CD4-positive, alpha-beta memory T cell (primary cell): Measurements from ENCODE around the gene IGFBP6. TPM values are rescaled to one million over a fixed set of nuclear protein-coding genes. Genes with fewer than 3 reads are reported as not detected.

Experiments used
- CTCF ChIA-PET: fragments of 350-600 bp; sonication (Branson Sonifier 250); formaldehyde crosslinking; loops from one replicate; lab custom pipeline; 2021; ENCODE audit warnings: inconsistent platforms; ENCODE audit not compliant: partially characterized antibody; lab: Charles Lee
- POLR2A ChIA-PET: fragments of 350-600 bp; sonication (Branson Sonifier 250); formaldehyde crosslinking; loops from one replicate; lab custom pipeline; 2021; ENCODE audit not compliant: partially characterized antibody; lab: Charles Lee
- DNase-seq, 5 donors: peaks; one replicate each; pipeline versions ENCODE4 v3.0.0 to v3.0.0-alpha.2; 2020 to 2022; ENCODE audit warnings: mixed read lengths in 1 of 5
- H3K27ac ChIP-seq: one replicate; pipeline ENCODE4 v1.7.0; 2013; ENCODE audit warnings: low read depth, low read length
- H3K27me3 ChIP-seq: 2 replicates; pipeline ENCODE4 v1.7.0; 2013; ENCODE audit warnings: mild to moderate bottlenecking, low read length, moderate library complexity; ENCODE audit not compliant: insufficient read depth
- H3K36me3 ChIP-seq: 2 replicates; pipeline ENCODE4 v1.7.0; 2013; ENCODE audit warnings: mild to moderate bottlenecking, low read length, moderate library complexity; ENCODE audit not compliant: insufficient read depth
- H3K4me1 ChIP-seq: 2 replicates; pipeline ENCODE4 v1.7.0; 2013; ENCODE audit warnings: mild to moderate bottlenecking, low read length, moderate library complexity; ENCODE audit not compliant: insufficient read depth
- H3K4me3 ChIP-seq, 2 donors: one replicate each; pipeline ENCODE4 v1.7.0; 2013; ENCODE audit warnings: low read length in 2 of 2, mild to moderate bottlenecking in 1 of 2
- H3K9me3 ChIP-seq, 2 donors: one replicate each; pipeline ENCODE4 v1.7.0; 2013; ENCODE audit warnings: low read length in 2 of 2, control low read depth in 1 of 2; ENCODE audit not compliant: control insufficient read depth in 1 of 2
- H3K27ac Mint-ChIP-seq, 7 donors: one replicate each; pipeline ENCODE4 v1.8.0; 2020 to 2021; ENCODE audit warnings: mixed read lengths in 7 of 7, mild to moderate bottlenecking in 6 of 7, inconsistent platforms in 3 of 7, moderate library complexity in 3 of 7
- H3K27me3 Mint-ChIP-seq, 2 donors: one replicate each; pipeline ENCODE4 v1.8.0; 2020 to 2021; ENCODE audit warnings: mixed read lengths in 2 of 2
- H3K36me3 Mint-ChIP-seq, 2 donors: one replicate each; pipeline ENCODE4 v1.8.0; 2020 to 2021; ENCODE audit warnings: mixed read lengths in 2 of 2, inconsistent platforms in 1 of 2, mild to moderate bottlenecking in 1 of 2
- H3K4me1 Mint-ChIP-seq, 4 donors: one replicate each; pipeline ENCODE4 v1.8.0; 2020 to 2021; ENCODE audit warnings: mixed read lengths in 4 of 4, mild to moderate bottlenecking in 1 of 4
- H3K4me3 Mint-ChIP-seq, 8 donors: one replicate each; pipeline ENCODE4 v1.8.0; 2020 to 2021; ENCODE audit warnings: mixed read lengths in 8 of 8, mild to moderate bottlenecking in 7 of 8, moderate library complexity in 6 of 8, inconsistent platforms in 3 of 8
- H3K9me3 Mint-ChIP-seq, 8 donors: one replicate each; pipeline ENCODE4 v1.8.0; 2020 to 2021; ENCODE audit warnings: mixed read lengths in 8 of 8, mild to moderate bottlenecking in 5 of 8, inconsistent platforms in 3 of 8, moderate library complexity in 1 of 8
- intact Hi-C: fragments of 100-400 bp; cut with micrococcal nuclease; formaldehyde crosslinking; loops from one replicate; pipeline ENCODE4 v1.15.1; 2023
- polyA plus RNA-seq, 2 donors: library from polyadenylated mRNA; unstranded; fragments of 300-500 nt; fragmentation: Illumina TruSeq; gene quantifications; one replicate each; pipeline ENCODE4 v1.2.3, GENCODE V29; 2021
- total RNA-seq, 2 experiments: library from RNA; stranded (reverse); gene quantifications; one replicate each; pipeline ENCODE4 v1.2.3, GENCODE V29; 2021

Gene IGFBP6
- total and polyA plus RNA-seq, 4 experiments from 2014 or later, result 0.53 to 1.5 (median 0.61) TPM; not detected in 1

GRCh38 chr12:53063708-53064612 is 33.5 kb upstream of the IGFBP6 start:
- POLR2A ChIA-PET, result interaction anchor here (1.4 to 5.1 kb wide), 4 partner anchors 8 to 35 kb away, joined by 5 to 36 read pairs (median 10); partner anchors contain the start of gene SPRYD3
- peaks cover 12 to 45% of the 10 kb centered on the region in 2 donors for H3K36me3 Mint-ChIP-seq

DNA sequence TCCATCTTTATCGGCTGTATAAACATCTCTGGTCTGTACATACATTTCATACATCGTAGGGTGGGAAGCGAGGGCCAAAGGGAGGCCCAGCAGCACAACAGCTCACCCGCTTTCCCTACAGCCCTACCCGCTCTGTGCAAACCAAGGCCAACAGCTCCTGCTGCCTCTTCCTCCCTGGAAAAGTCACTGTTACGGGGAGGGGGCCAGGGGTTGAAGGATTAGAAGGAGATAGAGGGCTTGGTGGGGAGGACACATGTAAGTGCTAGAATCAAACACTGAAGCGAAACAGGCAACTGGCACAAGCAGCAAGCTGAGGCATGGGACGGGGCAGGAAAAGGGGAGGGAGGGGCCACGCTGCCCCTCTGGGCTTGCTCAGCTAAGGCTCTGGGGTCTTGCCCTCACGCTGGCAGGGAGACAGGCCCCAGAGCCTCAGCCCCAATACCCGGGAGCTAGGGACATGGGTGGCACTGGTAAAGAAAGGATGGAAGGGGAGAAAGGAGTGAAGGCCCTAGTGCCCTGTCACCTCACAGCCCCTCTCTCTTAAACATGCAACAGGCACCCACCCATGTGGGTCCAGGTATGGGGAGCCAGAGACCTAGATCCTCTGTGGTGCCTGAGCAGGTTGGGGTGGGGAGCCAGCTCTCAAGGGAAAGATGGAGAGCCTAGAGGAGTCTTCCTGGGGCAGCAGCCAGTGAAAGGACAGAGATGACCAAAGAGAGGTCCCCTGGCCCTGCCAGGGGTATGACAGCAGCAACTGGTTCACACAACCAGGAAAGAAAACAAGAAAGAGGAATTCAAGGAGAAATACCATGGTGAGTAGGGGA is 32.6 kb upstream of the IGFBP6 start:
- no peak overlapping the region for H3K27ac ChIP-seq
- intact Hi-C loops, result loop anchor here (5.0 kb wide), 2 partner anchors 127 to 222 kb away; no protein-coding TSS in a partner anchor
- DNase-seq, result peak in 1 of 5 donors; percentile 25
- peak overlapping the region in 3 of 7 donors; percentile 36 to 74 (median 72) for H3K27ac Mint-ChIP-seq
- POLR2A ChIA-PET, result interaction anchor here (1.7 to 5.1 kb wide), 6 partner anchors 9 to 38 kb away, joined by 4 to 36 read pairs (median 12); partner anchors contain the start of genes IGFBP6, SOAT2 and SPRYD3
- H3K27me3 Mint-ChIP-seq, result no peaks in the 10 kb centered on the region
- H3K9me3 Mint-ChIP-seq, result no peaks in the 10 kb centered on the region
- no peaks in the 10 kb centered on the region for H3K27me3 ChIP-seq
- peaks cover 4 to 8% (median 7%) of the 10 kb centered on the region in 4 donors for H3K4me1 Mint-ChIP-seq
- peaks cover 7% of the 10 kb centered on the region for H3K4me1 ChIP-seq
- H3K36me3 ChIP-seq, result peaks cover 17% of the 10 kb centered on the region
- H3K4me3 Mint-ChIP-seq, result no peak overlapping the region
- no peaks in the 10 kb centered on the region for H3K9me3 ChIP-seq
- H3K4me3 ChIP-seq, result no peak overlapping the region
- H3K36me3 Mint-ChIP-seq, result peaks cover 12 to 53% of the 10 kb centered on the region in 2 donors
- CTCF ChIA-PET, result interaction anchor here (0.9 to 27.0 kb wide), 14 partner anchors 9 to 444 kb away, joined by 3 to 511 read pairs (median 11); partner anchors contain the start of genes AAAS, IGFBP6, SOAT2 and SPRYD3

More at GRCh38 chr12:53063708-53064612, 33.5 kb upstream of the IGFBP6 start:
- Mint-ChIP-seq H3K4me1 (peaks cover 4 to 8% (median 7%) of the 10 kb centered on the region in 4 donors), H3K4me3 (no peak overlapping the region), H3K27me3 (no peaks in the 10 kb centered on the region), H3K9me3 (no peaks in the 10 kb centered on the region), H3K27ac (peak overlapping the region in 2 of 7 donors; percentile 12 to 41)
- H3K27me3 ChIP-seq, result no peaks in the 10 kb centered on the region
- intact Hi-C loops, result no loop called here
- no peak overlapping the region for H3K27ac ChIP-seq
- CTCF ChIA-PET, result interaction anchor here (0.7 to 27.0 kb wide), 6 partner anchors 9 to 218 kb away, joined by 3 to 511 read pairs (median 45); partner anchors contain the start of genes IGFBP6, SOAT2 and SPRYD3
- H3K9me3 ChIP-seq, result no peaks in the 10 kb centered on the region
- peaks cover 10% of the 10 kb centered on the region for H3K36me3 ChIP-seq
- no peak overlapping the region for H3K4me3 ChIP-seq
- peak in 1 of 5 donors; percentile 30 for DNase-seq
- peaks cover 7% of the 10 kb centered on the region for H3K4me1 ChIP-seq

DNA sequence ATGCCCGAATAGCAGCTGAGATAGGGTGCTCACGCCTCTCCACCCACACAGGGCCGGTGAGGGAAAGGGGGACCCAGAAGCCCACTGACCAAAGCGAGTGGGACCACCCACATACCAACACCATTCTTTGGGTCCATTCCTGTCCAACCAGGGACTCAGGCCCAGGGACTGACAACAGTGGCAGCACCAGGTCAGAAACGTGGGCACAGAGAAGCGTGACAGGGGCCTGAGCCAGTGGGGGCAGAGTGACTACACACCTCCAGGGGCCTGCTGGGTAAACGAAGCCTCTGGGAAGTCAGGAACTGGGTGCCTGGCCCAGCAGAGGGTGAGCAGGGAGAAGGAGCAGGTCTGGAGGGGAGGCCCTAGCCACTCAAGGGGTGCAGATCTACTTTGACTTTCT is 32.0 kb upstream of the IGFBP6 start:
- no peak overlapping the region for H3K4me3 Mint-ChIP-seq

DNA sequence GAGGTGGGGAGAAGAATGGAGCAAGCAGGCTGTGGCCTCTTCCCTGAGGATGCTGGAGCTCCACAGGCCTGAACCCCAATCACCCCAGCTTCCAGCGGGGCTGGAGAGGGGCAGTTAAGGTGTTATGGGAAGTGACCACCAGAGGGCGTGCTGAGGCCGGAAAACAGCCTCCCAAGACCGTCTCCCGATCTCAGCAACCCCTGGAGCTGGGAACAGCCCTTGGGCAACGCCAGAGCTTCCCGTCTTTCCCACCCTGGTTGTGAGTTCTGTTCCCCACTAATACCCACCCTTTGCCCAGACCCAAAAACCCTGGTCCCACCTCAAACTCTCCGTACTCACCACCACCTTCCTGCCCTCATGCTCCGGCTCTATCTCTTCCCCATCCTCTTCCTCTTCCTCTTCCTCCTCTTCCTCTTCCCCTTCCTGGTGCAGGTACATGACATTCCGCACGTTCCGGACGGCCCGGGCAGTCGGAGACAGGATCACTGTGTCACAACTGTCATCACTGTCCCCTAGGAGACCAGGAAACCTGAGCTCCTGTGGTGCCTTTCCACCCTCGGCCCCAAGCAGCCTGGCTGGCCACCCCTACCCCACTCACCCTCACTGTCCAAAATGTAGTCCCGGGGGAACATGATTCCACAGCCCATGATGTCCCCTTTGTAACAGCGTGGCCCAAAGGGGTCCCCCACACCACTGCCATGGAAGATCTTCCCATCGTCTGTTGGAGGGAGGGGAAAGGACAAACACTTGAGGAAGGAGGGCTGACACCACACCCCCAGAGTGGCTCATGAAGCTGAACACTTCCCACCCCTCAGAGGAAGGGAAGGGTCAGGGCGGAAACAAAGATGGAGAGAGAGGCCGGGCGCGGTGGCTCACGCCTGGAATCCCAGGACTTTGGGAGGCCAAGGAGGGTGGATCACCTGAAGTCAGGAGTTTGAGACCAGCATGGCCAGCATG is 31.2 kb upstream of the IGFBP6 start:
- peaks cover 16 to 66% of the 10 kb centered on the region in 2 donors for H3K36me3 Mint-ChIP-seq
- Histone ChIP-seq H3K4me1 (peaks cover 7% of the 10 kb centered on the region), H3K27ac (no peak overlapping the region), H3K4me3 (no peak overlapping the region), H3K27me3 (no peaks in the 10 kb centered on the region), H3K36me3 (peaks cover 29% of the 10 kb centered on the region), H3K9me3 (no peaks in the 10 kb centered on the region)
- peak overlapping the region in 6 of 7 donors; percentile 54 to 89 (median 68) for H3K27ac Mint-ChIP-seq
- H3K4me1 Mint-ChIP-seq, result peaks cover 9 to 19% (median 12%) of the 10 kb centered on the region in 4 donors
- ChIA-PET CTCF (interaction anchor here (0.6 to 27.0 kb wide), 31 partner anchors 8 to 443 kb away, joined by 3 to 511 read pairs (median 4); partner anchors contain the start of genes AAAS, ESPL1, IGFBP6 and SOAT2), POLR2A (interaction anchor here (0.8 to 5.1 kb wide), 8 partner anchors 9 to 255 kb away, joined by 3 to 36 read pairs (median 8); partner anchors contain the start of genes AAAS, IGFBP6, SOAT2 and SPRYD3)
- DNase-seq, result peak; percentile 48 to 64 (median 57)
- no peaks in the 10 kb centered on the region for H3K27me3 Mint-ChIP-seq
- H3K4me3 Mint-ChIP-seq, result no peak overlapping the region
- H3K9me3 Mint-ChIP-seq, result no peaks in the 10 kb centered on the region
- intact Hi-C loops, result loop anchor here (1.0 to 5.0 kb wide), 5 partner anchors 33 to 279 kb away; partner anchors contain the start of gene SOAT2

More for the DNA sequence above, 32.0 kb upstream of the IGFBP6 start:
- H3K27me3 Mint-ChIP-seq, result no peaks in the 10 kb centered on the region
- ChIA-PET POLR2A (interaction anchor here (0.8 to 5.1 kb wide), 8 partner anchors 10 to 256 kb away, joined by 3 to 36 read pairs (median 8); partner anchors contain the start of genes AAAS, IGFBP6, SOAT2 and SPRYD3), CTCF (interaction anchor here (0.6 to 27.0 kb wide), 29 partner anchors 8 to 443 kb away, joined by 3 to 511 read pairs (median 4); partner anchors contain the start of genes AAAS, IGFBP6, SOAT2 and SPRYD3)
- peaks cover 13 to 60% of the 10 kb centered on the region in 2 donors for H3K36me3 Mint-ChIP-seq
- no peaks in the 10 kb centered on the region for H3K27me3 ChIP-seq
- peak in 1 of 5 donors; percentile 36 for DNase-seq
- intact Hi-C loops, result loop anchor here (5.0 kb wide), 2 partner anchors 127 to 222 kb away; no protein-coding TSS in a partner anchor
- H3K4me3 ChIP-seq, result no peak overlapping the region
- no peak overlapping the region for H3K27ac Mint-ChIP-seq
- H3K4me1 ChIP-seq, result peaks cover 7% of the 10 kb centered on the region
- H3K4me1 Mint-ChIP-seq, result peaks cover 5 to 13% (median 9%) of the 10 kb centered on the region in 4 donors
- H3K9me3 Mint-ChIP-seq, result no peaks in the 10 kb centered on the region
- no peak overlapping the region for H3K27ac ChIP-seq
- no peaks in the 10 kb centered on the region for H3K9me3 ChIP-seq
- H3K36me3 ChIP-seq, result peaks cover 22% of the 10 kb centered on the region

GRCh38 chr12:53067074-53067992 is 30.1 kb upstream of the IGFBP6 start:
- H3K36me3 Mint-ChIP-seq, result peaks cover 22 to 74% of the 10 kb centered on the region in 2 donors
- POLR2A ChIA-PET, result interaction anchor here (0.6 to 5.1 kb wide), 8 partner anchors 11 to 1272 kb away, joined by 3 to 36 read pairs (median 8); partner anchors contain the start of genes IGFBP6, SOAT2 and SPRYD3

More at GRCh38 chr12:53067074-53067992, 30.1 kb upstream of the IGFBP6 start:
- peak in 1 of 5 donors; percentile 29 for DNase-seq
- H3K4me3 Mint-ChIP-seq, result no peak overlapping the region
- Histone ChIP-seq H3K9me3 (no peaks in the 10 kb centered on the region), H3K27ac (no peak overlapping the region), H3K27me3 (no peaks in the 10 kb centered on the region), H3K4me1 (peaks cover 11% of the 10 kb centered on the region), H3K4me3 (no peak overlapping the region), H3K36me3 (peaks cover 38% of the 10 kb centered on the region)
- H3K27ac Mint-ChIP-seq, result peak overlapping the region in 3 of 7 donors; percentile 42 to 61 (median 51)
- intact Hi-C loops, result loop anchor here (2.0 to 5.0 kb wide), 3 partner anchors 125 to 277 kb away; no protein-coding TSS in a partner anchor
- H3K4me1 Mint-ChIP-seq, result peaks cover 10 to 19% (median 13%) of the 10 kb centered on the region in 4 donors
- no peaks in the 10 kb centered on the region for H3K27me3 Mint-ChIP-seq
- CTCF ChIA-PET, result interaction anchor here (0.7 to 27.0 kb wide), 17 partner anchors 10 to 401 kb away, joined by 3 to 511 read pairs (median 11); partner anchors contain the start of genes ESPL1, IGFBP6, SOAT2 and SPRYD3
- H3K9me3 Mint-ChIP-seq, result no peaks in the 10 kb centered on the region
